Left renal pelvis (tissue), 4 donors: ENCODE results near the gene GZF1. TPM values are rescaled to one million over a fixed set of nuclear protein-coding genes. Genes with fewer than 3 reads are reported as not detected.

Experiments
- polyA plus RNA-seq, 4 donors: library from polyadenylated mRNA; unstranded; fragments of 120-200 nt; gene quantifications; one replicate each; pipeline ENCODE4 v1.2.1, GENCODE V29; 2013; ENCODE audit not compliant: insufficient read length in 4 of 4

The GZF1 gene
- polyA plus RNA-seq, 4 donors: 13.4 to 18.9 (median 16.5) TPM

Other genes with a start within 250 kb of the GZF1 start
- gene NXT1, start 11.4 kb upstream of the GZF1 start, polyA plus RNA-seq: 10 to 100 TPM; 18.0 to 23.2 (median 20.6) TPM
- 10 to 100 TPM; 13.5 to 24.5 (median 19.3) TPM for gene NAPB, start 59.3 kb downstream of the GZF1 start, polyA plus RNA-seq
- not detected for gene CSTL1, start 77.5 kb downstream of the GZF1 start, polyA plus RNA-seq
- gene CST11, start 90.7 kb downstream of the GZF1 start, polyA plus RNA-seq: not detected
- not detected for gene CST8, start 128.9 kb downstream of the GZF1 start, polyA plus RNA-seq
- gene CST9L, start 206.3 kb downstream of the GZF1 start, polyA plus RNA-seq: not detected
- gene CST9, start 243.7 kb downstream of the GZF1 start, polyA plus RNA-seq: not detected